NCI-H345 (cell line): ENCODE results near the gene STT3B.

Experiments used
- DNase-seq: peaks from one replicate; lab custom pipeline; 2025; lab: John Stamatoyannopoulos, UW

The STT3B gene

DNA sequence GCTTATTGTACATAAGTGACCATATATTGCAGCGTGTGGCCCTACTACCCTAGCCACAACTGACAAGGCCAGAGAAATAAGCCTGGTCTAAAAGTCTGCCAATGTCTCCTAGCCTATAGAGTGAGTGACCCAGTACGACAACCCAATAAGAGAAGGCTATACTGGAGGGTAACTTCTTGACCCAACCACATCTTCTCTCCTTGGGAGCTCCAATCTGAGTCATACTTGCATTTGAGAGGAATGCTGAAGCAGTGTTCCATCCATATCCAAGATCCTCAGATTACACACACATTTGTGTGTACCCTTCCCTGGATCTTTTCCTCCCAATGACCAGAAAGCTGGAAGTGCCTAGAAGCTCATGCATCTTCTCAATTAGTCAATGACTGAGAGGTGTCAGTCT is 11.3 kb upstream of the STT3B start:
- no peak for DNase-seq

DNA sequence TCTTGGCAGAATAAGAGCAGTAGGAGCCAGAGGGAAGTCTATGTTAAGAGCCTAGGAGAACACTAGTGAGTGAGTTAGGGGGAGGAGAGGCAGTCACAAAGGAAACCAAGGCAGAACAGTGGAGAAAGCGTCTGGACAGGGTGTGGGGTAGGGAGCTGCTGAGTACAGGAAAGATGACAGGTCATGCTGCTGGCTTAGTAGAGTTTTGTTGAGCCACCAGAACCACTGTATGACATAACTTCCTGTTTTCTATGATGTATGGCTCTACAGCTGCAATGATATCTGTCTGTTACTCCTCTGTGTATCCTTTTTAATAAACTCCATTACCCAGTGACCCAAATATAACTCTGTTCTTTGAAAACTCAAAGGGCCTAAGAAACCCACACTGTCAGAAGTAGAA is 10.6 kb upstream of the STT3B start:
- DNase-seq = no peak

DNA sequence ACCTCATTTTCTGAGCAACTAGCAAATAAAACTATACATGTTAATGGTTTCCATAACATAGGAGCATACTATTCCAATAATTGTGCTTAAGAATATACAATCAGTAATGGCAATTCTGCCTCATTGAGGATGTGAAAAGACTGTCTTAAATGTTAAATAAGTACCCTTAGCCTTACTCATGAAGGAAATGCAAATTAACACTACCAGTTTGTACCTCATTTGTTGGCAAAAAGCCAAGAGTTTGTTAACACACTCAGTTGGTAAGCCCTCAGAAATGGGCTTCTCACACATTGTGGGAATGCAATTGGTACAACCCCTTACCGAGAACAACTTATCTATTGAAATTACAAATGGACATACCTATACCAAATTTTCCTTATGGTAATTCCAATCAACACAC is 9.2 kb upstream of the STT3B start:
- DNase-seq = peak; percentile 2

DNA sequence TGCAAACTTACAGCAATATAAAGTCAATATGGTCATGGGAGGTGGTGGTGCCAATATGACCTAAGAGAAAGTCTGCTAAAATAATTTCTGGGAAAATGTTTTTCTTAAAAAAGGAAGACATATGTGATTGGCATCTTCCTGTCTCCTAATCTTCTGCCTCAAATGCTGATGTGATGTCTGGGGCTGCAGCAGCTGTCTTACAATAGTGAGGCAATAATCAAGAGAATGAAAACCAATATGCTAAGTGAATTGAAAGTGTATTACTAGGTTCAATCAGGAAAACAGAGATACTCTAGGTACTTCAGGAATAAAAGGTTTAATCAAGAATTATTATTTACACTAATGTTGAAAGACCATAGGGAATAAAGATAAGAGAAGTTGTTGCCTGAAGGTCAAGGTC is 7.2 kb upstream of the STT3B start:
- DNase-seq = no peak

DNA sequence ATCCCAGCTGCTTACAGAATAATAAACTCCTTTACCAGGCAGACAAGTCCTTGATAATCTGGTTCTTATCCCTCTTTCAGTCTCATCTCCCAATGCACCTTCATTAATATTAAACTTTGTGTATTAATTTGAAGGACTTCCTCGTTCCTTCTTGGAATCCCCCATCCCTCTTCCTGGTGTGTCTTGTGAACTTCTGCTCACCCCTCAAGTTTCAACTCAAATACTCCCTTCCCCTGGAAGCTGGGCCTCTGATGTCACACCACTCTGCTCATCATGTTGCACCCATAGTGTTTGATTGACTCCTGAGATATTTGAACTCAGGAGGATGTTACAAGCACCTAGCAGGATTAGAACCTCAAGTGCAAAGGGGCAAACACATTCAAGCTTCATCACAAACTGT is 3.3 kb upstream of the STT3B start:
- DNase-seq = no peak

DNA sequence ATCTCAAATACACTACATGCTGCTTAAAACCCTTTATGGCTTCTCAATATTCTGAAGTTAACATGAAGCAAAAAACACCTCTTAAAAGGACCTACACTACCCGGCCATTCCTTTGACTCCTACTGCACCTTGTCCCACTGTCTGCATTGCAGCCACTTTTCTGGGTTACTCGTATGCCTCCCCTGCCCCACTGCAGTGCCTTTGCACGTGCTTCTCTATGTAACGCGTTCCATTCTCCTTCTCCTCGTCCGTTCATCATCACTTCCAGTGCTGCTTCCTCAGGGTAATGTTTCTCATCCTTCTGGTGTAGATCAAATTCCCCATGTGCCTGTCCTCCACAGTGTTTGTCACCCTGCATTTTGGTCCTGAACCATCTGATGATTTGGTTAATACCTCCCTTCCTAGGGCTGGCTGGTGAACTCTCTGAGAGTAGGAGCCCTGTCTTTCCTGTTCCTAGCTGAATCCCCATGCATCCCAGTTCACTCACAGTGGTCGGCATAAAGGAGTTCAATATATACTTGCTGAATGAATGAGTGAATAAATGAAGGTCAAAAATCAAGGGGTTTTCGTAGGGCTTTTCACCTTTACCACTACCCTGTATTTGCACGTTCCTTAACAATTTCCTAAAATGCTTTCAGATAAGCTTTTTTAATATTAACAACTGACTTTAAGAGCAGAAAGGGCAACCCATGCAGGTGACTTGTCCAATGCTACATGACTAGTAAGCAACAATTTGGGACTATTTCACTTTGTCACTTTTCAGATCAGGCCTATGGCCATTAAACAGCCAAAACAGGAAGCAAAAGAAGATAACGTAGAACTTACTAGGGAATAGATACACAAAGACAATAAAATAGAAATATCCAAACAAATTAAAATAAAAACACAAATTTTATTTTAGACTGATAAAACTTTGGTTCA is 2.4 kb upstream of the STT3B start:
- no peak for DNase-seq

DNA sequence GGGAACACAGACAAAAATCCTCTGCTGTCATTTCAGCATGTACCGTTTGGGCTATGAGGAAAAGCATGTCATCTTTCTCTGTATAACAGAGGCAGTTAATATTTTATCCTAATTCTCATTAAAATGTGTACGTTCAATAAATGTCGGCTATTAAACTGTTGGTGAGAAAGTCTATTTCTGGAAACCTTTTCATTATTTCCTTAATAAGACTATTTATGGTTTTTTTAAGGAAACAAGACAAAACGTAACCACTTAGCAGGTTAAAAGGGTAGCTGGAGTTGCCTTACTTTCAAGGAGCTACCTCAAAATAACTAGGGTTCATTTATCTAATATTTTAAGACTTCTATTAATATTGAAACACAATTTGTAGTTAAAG is 1.8 kb upstream of the STT3B start:
- no peak for DNase-seq

DNA sequence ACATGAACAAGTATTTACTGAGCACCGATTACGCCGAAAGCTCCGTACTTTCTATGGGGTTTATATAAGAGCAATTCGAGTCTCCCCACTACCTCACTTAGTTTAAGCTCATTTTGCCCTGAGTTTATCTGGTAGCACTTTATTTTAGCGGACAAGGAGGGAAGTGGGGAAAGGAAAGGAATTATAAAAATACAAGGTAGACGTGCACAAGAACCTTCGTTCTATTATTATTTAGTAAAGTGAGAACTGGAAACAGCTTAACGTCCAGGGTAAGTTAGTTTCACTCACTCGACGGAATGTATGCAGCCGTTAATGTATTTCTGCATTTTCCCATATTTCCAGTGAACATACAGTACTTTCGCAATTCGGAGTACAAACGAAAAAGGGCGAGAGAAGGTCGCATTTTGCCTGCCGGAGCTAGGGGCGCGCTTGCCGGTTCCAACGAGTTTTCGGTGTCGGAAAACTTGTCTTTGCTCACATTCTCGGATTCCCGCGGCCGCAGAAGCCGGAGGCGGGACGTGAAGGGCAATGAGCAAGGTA is 1.2 kb upstream of the STT3B start:
- DNase-seq = no peak

DNA sequence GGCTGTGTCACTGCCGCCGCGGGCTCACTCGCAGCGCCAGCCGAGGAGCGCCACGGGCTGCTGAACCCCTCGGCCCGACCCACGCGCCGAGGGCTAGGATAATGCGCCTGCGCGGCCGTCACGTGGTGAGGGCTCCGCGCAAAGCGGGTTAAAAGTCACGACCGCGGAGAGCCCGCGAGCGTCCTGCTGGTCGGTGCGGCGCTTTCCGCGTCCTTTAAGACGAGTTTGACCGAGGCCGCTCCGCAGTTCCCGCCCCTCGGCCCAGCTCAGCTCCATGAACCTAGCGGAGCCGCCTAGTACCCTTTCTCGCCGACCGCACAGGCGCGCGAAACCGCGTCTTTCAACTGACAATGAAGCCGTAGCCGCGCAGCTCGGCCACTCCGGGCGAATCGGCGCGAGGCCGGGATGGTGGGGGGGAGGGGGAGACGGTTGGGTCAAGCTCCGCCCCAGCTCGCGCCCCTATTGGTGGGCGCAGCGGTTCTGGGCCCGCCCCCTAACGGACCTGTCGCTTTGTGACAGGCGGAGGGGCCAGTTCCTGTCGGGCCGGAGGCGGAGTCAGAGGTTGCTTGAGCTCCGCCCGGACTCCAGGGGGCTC is 636 bp upstream of the STT3B start:
- peak; percentile 97 for DNase-seq

DNA sequence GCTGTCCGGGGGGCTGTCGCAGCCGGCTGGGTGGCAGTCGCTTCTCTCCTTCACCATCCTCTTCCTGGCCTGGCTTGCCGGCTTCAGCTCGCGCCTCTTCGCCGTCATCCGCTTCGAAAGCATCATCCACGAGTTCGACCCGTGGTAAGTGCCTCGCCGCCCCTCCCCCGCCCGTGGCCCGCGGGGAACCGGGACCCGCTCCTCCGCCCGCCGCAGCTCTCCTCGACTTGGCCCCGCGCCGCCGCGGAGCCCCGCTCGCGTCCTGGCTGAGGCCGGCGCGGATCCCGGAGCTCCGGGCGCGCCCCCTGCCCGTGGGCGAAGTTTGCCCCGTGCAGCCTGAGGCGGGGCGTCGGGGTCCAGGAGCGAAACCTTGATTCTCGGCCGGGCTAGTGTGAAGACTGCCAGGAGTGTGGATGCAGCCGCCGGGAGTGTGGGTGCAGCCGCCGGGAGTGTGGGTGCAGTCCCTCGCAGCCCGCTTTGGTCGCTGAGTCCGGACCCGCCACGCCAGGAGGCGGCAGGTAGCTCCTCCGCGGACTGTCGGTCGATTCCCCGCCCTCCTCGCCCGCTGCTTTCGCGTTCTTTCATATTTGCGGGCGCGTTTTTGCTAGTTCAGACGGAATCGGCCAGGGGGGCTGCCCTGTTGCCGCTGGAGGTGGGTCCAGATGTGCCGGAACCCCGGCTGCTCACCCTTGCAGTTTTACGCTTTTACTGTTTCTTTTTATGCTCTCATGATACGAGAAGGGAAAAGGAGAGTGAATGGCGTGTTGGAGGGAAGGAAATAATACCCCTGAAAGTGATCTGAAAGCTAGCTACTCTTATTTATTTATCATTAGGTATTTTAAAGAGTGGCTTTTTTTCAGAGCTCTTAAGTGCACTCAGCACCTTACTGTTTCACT is 692 bp downstream of the STT3B start:
- peak; percentile 35 for DNase-seq

DNA sequence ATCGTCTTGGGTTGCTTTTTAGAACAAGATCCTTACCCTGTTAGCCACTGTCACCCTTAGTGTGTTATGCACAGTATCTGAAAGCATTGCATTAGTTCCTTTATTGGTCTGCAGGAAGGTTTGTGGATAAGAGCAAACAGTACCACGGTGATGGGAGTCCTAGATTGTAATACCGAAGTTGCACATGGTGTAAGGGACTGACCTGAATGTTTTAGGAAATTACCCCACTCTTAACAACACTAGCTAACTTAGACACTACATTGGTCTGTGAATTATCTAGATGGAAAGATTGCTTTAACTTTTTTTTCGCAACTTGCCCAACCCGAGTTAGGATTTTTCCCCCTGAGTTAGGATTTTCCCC is 1.3 kb downstream of the STT3B start:
- peak; percentile 13 for DNase-seq

DNA sequence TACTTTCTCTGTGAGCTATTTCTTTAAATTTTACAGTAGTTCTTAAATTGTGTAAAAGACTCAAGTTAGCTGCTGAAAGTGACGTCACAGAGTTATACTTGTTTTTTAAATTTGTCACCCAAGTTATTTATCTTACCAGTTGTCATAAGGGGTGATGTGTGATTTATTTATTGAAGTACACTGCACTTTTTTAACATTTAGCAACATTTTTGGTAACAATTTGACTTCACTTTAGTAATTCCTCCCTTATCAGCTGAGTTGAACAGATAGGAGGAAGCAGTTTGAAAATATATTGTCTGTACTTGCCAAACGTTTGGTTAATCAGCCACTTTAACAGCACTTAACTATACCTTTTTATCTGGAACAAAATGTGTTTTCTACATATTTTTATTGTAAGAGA is 3.8 kb downstream of the STT3B start:
- DNase-seq = no peak

DNA sequence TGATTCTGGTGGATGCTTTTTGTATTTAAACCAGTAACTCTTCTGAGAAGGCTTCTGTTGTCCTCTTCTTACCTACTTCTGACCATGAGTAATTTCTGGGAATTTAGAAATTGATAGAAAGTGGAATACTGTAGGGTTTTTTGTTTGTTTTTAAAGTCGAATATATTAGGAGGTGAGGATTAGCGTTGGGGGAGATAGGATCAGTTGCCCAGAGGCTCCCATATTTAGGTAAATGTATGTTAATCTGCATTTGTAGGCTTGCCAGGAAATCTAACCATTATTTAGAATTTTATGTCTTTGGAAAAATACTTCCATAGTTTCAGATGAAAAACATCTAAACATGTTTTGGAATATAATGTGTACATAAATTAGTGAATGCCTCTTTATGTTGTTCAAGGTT is 6.1 kb downstream of the STT3B start:
- DNase-seq = no peak

DNA sequence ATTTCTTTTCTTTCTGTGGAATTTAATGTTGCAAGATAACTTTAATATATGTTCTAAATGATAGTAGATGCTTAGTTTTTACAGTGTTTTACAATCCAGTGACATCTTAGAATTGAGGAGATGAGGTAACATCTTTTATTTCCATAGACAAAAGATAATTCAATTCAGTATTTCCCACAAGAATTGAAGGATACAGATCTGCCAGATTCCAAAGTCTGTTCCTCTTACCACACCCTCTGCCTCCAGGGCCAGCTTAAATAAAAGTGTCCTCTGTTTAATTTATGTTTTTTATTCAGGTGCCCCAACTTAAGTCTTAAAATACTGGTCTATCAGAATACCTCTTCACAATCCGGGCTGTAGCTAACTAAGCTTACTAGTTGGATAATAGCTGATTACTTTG is 6.5 kb downstream of the STT3B start:
- DNase-seq = no peak

DNA sequence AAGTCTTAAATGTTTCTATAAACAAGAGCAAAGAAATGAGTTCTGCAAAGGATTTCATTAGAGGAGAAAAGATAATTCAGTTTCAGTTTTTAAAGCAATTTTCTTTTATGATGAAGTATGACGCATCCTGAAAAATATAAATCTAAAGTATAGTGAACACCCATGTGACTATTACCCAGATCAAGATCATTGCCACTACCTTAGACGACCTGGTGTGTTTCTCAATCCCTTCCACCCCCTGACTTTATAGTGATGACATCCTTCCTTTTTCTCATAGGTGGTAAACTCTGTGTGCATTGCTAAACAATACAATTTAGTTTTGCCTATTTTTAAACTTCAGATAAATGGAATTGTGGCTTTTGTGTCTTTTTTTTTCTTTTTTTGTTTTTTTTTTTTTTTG is 8.4 kb downstream of the STT3B start:
- no peak for DNase-seq

DNA sequence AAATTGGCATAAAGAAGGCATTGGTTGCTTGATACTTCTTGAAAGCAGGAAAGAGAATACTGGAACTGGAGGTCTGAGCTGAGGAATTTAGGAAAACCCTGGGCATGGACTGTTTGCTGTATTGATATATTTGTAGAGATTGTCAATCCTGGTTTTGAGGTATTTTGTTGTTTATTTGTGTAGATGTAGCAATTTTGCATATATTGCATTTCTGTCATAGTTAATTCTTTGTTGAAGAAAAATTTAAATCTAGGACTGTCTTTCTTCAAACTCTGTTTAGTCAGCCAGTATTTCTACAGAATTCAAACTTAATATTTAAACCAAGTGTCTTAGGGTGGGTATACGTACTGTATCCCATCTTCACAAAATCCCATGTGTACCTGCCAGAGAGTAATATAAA is 9.5 kb downstream of the STT3B start:
- DNase-seq = no peak

DNA sequence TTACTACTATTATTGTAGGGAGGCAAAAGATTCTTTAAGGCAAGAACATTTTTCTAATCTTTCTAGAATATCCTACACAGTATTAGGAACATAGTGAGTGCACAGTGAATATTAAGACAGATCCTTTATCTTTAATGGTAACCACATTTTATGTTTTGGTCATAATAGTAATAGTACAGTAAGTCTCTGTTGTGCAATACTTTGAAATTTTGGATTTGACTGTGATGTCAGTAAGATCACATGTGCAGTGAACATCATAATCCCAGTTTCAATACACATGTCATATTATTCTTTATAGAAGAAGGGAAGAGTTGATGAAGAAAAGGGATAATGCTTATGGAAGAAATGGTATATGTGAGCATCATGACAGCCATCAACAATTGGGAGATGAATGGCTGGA is 10.7 kb downstream of the STT3B start:
- DNase-seq = no peak

DNA sequence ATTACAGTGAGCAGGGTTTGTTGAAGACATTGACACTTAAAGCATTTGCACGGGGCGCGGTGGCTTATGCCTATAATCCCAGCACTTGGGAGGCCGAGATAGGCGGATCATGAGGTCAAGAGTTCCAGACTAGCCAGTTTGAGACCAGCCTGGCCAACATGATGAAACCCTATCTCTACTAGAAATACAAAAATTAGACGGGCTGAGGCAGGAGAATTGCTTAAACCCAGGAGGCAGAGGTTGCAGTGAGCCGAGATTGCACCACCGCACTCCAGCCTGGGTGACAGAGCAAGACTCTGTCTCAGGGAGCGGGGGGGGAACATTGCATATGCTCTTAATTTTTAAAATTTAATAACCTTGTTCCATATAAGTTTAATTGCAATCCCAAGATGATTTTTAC is 11.9 kb downstream of the STT3B start:
- DNase-seq = no peak

DNA sequence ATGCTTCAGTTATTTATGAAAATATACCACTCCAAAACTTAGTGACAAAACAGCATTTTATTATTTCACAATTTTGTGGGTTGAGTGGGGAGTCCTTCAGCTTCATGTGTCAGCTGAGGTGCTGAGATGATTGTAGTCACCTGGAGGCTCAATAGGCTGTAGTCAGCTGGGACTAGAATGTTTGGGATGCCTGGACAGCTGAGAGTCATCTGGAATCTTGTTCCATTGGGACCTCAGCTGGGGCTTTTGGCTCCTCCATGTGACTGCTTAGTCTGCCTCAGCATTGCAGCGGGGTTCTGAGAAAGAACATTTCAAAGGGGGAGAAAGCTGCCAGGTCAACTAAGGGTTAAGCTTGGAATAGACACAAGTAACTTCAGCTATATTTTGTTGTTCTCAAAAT is 13.4 kb downstream of the STT3B start:
- no peak for DNase-seq

DNA sequence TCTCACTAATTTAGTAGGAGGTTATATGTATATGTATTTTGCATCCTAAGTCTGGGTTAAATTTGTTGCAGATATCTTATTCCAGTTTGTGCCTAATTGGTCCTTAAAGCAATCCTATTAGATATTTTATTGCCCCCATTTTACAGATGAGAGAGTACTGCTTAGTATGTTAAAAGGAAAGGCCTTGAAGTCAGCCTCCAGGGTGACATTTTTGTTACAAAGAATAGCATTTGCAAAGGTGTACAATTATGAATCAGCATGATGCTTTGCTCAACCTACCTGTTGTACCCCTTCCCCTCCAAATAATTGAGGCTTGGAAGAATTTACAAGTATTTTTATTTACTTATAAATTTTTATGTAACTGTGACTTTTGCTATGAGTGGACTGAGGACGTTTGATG is 14.0 kb downstream of the STT3B start:
- DNase-seq = no peak

DNA sequence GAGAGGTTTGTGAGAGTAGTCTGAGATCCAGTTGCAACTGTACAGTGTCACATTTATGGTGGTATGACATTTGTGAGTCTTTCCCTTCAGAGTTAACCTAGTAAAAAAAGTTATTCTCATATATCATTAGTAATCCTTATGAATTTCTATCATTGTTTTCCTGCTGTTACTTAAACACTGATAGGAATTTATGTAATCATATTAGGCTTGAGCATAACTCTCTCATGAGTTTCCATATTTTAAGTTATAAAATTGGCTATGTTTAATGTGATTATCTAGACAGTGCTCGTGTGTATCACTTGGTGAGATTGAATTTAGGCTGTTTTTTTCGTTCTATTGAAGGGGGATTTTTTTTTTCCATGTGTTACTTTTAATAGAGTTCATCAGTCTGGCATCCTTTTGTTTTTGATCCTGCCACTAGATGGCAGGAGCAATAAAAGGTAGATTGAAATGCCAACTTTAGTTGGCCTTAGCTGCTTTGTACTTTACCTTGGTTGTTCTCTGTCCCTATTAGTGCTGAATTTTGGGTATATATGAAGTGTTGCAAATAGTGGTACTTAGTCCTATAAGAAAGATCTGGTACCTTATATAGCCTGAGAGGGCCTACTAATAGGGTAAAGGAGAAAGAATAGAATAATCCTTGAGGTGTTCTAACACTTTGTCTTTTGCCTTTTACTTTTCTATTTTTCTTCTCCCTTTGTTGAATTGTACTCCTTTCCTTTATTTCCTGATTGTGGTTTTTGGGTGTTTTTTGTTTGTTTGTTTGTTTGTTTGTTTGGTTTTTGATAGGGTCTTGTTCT is 17.9 kb downstream of the STT3B start:
- no peak for DNase-seq

DNA sequence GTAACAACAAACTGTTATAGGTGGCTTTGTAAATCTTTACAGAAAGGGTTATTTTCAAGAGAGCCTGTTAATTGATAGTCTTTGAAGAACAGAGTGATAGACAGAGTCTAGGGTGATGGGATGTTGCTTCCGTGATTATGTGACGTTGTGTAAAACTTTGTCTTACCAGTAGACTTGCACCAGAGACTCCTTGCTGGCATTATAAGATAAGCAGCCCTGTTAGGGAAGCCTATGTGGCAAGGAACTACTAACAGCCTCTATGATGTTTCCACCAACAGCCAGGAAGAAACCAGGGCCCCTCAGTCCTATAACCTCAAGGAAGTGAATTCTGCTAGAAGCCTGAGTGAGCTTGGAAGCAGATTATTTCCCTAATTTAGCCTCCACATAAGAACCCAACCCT is 18.9 kb downstream of the STT3B start:
- no peak for DNase-seq
